22Rv1 (cell line): ENCODE data around the gene THAP11.

Source experiments
- H3K27ac ChIP-seq: fragments of 450-650 bp; 2 replicates; pipeline ENCODE4 v1.5.1; 2017
- CTCF ChIP-seq: fragments of 450-650 bp; IDR thresholded peaks from 2 replicates; pipeline ENCODE4 v1.5.1; 2017; ENCODE audit warnings: mild to moderate bottlenecking
- ZFX ChIP-seq: fragments of 450-650 bp; IDR thresholded peaks from 2 replicates; pipeline ENCODE4 v1.6.1; 2017; ENCODE audit warnings: antibody characterized with exemption, borderline replicate concordance

THAP11 gene

GRCh38 chr16:67805718-67806427, 36.2 kb upstream of the THAP11 start:
- no peak for TF ChIP-seq CTCF
- TF ChIP-seq ZFX, result no peak
- H3K27ac ChIP-seq, result peak overlapping the region; percentile 71

GRCh38 chr16:67806428-67807147, 35.5 kb upstream of the THAP11 start, which contains the start of the genes RANBP10 and TSNAXIP1:
Gene RANBP10, minus strand, starts transcription at chr16:67806560. Its CDS starts 24 bp downstream, at chr16:67806536.
Gene TSNAXIP1, plus strand, starts transcription at chr16:67806889. Its CDS starts 261 bp downstream, at chr16:67807150.
- peak within 1 kb of the TSS; percentile 71 for H3K27ac ChIP-seq
- TF ChIP-seq ZFX (no peak), CTCF (no peak)

- peak overlapping the region; percentile 71 for H3K27ac ChIP-seq
- TF ChIP-seq ZFX (no peak), CTCF (no peak)
Measured at GRCh38 chr16:67807148-67807682, 34.9 kb upstream of the THAP11 start.

- TF ChIP-seq ZFX (no peak), CTCF (no peak)
- no peak overlapping the region for H3K27ac ChIP-seq
Measured at GRCh38 chr16:67811899-67812298, 30.2 kb upstream of the THAP11 start.

GRCh38 chr16:67814567-67814966, 27.6 kb upstream of the THAP11 start:
- no peak overlapping the region for H3K27ac ChIP-seq
- TF ChIP-seq CTCF (no peak), ZFX (no peak)

- H3K27ac ChIP-seq, result no peak overlapping the region
- TF ChIP-seq CTCF (no peak), ZFX (no peak)
Measured at GRCh38 chr16:67820608-67821259, 21.4 kb upstream of the THAP11 start.
